SU-DHL-6 (cell line): ENCODE measurements around the gene SIRT5.

Source experiments
- H2AFZ ChIP-seq: fragments of 200-600 bp; sonication (generic); 2 replicates; pipeline ENCODE4 v1.6.1; 2014; ENCODE audit warnings: low read depth, mild to moderate bottlenecking, moderate library complexity, mixed read lengths, antibody characterized with exemption, low read length; ENCODE audit not compliant: severe bottlenecking
- H3F3A ChIP-seq: fragments of 200-600 bp; shearing (Covaris generic); 2 replicates; pipeline ENCODE4 v1.6.0; 2016; ENCODE audit warnings: antibody characterized with exemption, mild to moderate bottlenecking; ENCODE audit not compliant: insufficient read depth
- H3K27ac ChIP-seq: fragments of 200-600 bp; sonication (generic); 2 replicates; pipeline ENCODE4 v1.5.1; 2016; ENCODE audit warnings: low read depth, mild to moderate bottlenecking, low read length, moderate library complexity, mixed read lengths
- H3K27me3 ChIP-seq: fragments of 200-600 bp; sonication (generic), shearing (Covaris generic); 2 replicates; pipeline ENCODE4 v1.6.0; 2014; ENCODE audit warnings: mild to moderate bottlenecking, low read length
- H3K36me3 ChIP-seq: fragments of 200-600 bp; sonication (generic); 2 replicates; pipeline ENCODE4 v1.6.1; 2014; ENCODE audit warnings: mild to moderate bottlenecking, low read length, mixed read lengths
- H3K4me2 ChIP-seq: fragments of 300-600, 200-600 bp; shearing (Covaris generic), sonication (generic); 2 replicates; pipeline ENCODE4 v1.6.0; 2014; ENCODE audit warnings: low read length, low read depth, mild to moderate bottlenecking; ENCODE audit not compliant: poor library complexity, severe bottlenecking
- H3K4me3 ChIP-seq: fragments of 200-600 bp; sonication (generic); 2 replicates; pipeline ENCODE4 v1.5.1; 2014; ENCODE audit warnings: antibody characterized with exemption, low read length, mild to moderate bottlenecking, mixed read lengths; ENCODE audit not compliant: insufficient read depth, poor library complexity, severe bottlenecking
- H3K79me2 ChIP-seq: fragments of 200-600 bp; sonication (generic); 2 replicates; pipeline ENCODE4 v1.6.1; 2014; ENCODE audit warnings: mild to moderate bottlenecking, low read length, moderate library complexity; ENCODE audit not compliant: insufficient read depth
- H3K9ac ChIP-seq: fragments of 200-600 bp; sonication (generic); 2 replicates; pipeline ENCODE4 v1.7.0; 2014; ENCODE audit warnings: mild to moderate bottlenecking, low read length
- H3K9me2 ChIP-seq: fragments of 200-600 bp; sonication (generic); replicated peaks from 2 replicates; pipeline ENCODE4 v1.6.1; 2014; ENCODE audit warnings: low read length; ENCODE audit not compliant: insufficient read depth
- H3K9me3 ChIP-seq: fragments of 200-600 bp; sonication (generic); 2 replicates; pipeline ENCODE4 v1.6.1; 2014; ENCODE audit warnings: low read length, mixed read lengths; ENCODE audit not compliant: insufficient read depth
- H4K20me1 ChIP-seq: fragments of 200-600 bp; sonication (generic); 2 replicates; pipeline ENCODE4 v1.6.1; 2014; ENCODE audit warnings: low read depth, mild to moderate bottlenecking, antibody characterized with exemption, low read length, moderate library complexity, mixed read lengths
- EZH2phosphoT487 ChIP-seq: fragments of 200-600 bp; sonication (generic), shearing (Covaris generic); conservative IDR thresholded peaks from 2 replicates; pipeline ENCODE4 v1.6.1; 2018; ENCODE audit warnings: mild to moderate bottlenecking, antibody characterized with exemption, low read length, moderate library complexity, mixed read lengths
- TF ChIP-seq, protein P1 (sequence below): fragments of 200-600 bp; sonication (generic); IDR thresholded peaks from one replicate; pipeline ENCODE4 v1.5.1; 2017; ENCODE audit warnings: antibody characterized with exemption, mild to moderate bottlenecking, low read length, moderate library complexity; ENCODE audit not compliant: insufficient read depth, poor library complexity, severe bottlenecking

SIRT5 gene

GRCh38 chr6:13535306-13535705 lies 39.1 kb upstream of the SIRT5 start:
- no peaks in the 10 kb centered on the region for H4K20me1 ChIP-seq
- no peak overlapping the region for H3K4me2 ChIP-seq
- H3F3A ChIP-seq = no peaks in the 10 kb centered on the region
- no peaks in the 10 kb centered on the region for H3K36me3 ChIP-seq
- H2AFZ ChIP-seq = no peak overlapping the region
- no peak overlapping the region for H3K9ac ChIP-seq
- no peaks in the 10 kb centered on the region for H3K9me3 ChIP-seq
- no peaks in the 10 kb centered on the region for H3K79me2 ChIP-seq
- no peak overlapping the region for H3K27ac ChIP-seq
- TF ChIP-seq, protein P1, sequence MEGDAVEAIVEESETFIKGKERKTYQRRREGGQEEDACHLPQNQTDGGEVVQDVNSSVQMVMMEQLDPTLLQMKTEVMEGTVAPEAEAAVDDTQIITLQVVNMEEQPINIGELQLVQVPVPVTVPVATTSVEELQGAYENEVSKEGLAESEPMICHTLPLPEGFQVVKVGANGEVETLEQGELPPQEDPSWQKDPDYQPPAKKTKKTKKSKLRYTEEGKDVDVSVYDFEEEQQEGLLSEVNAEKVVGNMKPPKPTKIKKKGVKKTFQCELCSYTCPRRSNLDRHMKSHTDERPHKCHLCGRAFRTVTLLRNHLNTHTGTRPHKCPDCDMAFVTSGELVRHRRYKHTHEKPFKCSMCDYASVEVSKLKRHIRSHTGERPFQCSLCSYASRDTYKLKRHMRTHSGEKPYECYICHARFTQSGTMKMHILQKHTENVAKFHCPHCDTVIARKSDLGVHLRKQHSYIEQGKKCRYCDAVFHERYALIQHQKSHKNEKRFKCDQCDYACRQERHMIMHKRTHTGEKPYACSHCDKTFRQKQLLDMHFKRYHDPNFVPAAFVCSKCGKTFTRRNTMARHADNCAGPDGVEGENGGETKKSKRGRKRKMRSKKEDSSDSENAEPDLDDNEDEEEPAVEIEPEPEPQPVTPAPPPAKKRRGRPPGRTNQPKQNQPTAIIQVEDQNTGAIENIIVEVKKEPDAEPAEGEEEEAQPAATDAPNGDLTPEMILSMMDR = no peak
- TF ChIP-seq EZH2phosphoT487 = no peak
- no peaks in the 10 kb centered on the region for H3K27me3 ChIP-seq
- H3K4me3 ChIP-seq = no peak overlapping the region
- no peaks in the 10 kb centered on the region for H3K9me2 ChIP-seq

DNA sequence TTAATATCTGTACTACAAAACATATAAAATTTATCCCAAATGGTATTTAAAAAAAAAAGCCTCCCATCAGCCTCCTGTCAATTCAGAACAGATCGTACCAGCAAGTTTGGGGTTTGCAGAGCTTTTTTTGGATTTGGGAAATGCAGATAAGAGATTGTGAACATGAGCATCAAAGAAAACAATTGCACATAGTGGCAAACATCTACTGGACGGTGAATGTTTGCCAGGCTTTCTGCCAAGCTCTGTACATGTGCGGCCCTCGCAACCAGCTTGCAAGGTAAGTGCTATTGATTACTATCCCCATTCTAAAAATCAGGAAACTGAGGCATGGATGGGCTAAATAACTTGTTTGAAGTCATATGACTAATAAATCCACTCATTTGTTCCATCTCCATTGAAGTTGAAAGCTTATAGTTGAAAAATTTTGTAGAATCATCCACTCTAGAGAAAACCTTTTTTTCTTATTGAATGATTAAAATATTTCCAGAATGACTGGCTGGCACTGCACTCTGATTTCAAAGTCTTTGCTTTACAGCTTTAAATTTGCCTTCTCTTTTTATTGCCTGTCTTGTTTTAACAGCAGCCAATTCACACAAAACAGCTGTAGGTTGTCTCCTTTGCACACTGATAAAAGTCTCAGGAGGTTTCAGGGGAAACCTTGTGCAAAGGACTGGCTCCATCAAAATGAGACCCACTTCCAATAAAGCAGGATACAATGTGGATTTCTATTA lies 37.4 kb upstream of the SIRT5 start:
- H2AFZ ChIP-seq = no peak overlapping the region
- H3K4me2 ChIP-seq = no peak overlapping the region
- H3K4me3 ChIP-seq = no peak overlapping the region
- no peaks in the 10 kb centered on the region for H4K20me1 ChIP-seq
- no peaks in the 10 kb centered on the region for H3K27me3 ChIP-seq
- TF ChIP-seq, protein P1 = no peak
- TF ChIP-seq EZH2phosphoT487 = no peak
- H3K9me3 ChIP-seq = no peaks in the 10 kb centered on the region
- H3K9me2 ChIP-seq = no peaks in the 10 kb centered on the region
- no peak overlapping the region for H3K9ac ChIP-seq
- no peak overlapping the region for H3K27ac ChIP-seq
- no peaks in the 10 kb centered on the region for H3K79me2 ChIP-seq
- H3F3A ChIP-seq = no peaks in the 10 kb centered on the region
- H3K36me3 ChIP-seq = no peaks in the 10 kb centered on the region

DNA sequence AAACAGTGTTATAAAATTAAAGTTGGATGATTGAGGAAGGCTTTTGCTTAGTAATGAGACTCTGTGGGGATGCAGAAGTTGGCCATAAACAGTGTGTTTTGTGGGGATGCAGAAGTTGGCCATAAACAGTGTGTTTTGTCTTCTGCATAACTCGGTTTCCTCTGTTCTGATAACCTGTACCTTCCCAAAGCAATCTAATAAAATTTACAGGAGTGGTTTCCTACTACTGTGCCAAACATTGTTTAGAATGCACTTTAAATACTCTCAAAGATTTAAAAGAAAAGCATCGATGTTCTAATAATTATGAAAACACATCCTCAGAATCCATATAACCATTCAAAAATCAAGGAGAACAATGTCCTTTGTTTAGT lies 36.9 kb upstream of the SIRT5 start:
- Histone ChIP-seq H2AFZ (no peak overlapping the region), H3K27me3 (no peaks in the 10 kb centered on the region), H3K4me3 (no peak overlapping the region), H3K36me3 (no peaks in the 10 kb centered on the region), H3K27ac (no peak overlapping the region), H3F3A (no peaks in the 10 kb centered on the region), H3K4me2 (no peak overlapping the region), H3K9me3 (no peaks in the 10 kb centered on the region), H3K9ac (no peak overlapping the region), H3K9me2 (no peaks in the 10 kb centered on the region), H4K20me1 (no peaks in the 10 kb centered on the region), H3K79me2 (no peaks in the 10 kb centered on the region)
- 0 out of 2 replicates have a peak, but pooled peaks have one; percentile 59 for TF ChIP-seq EZH2phosphoT487
- TF ChIP-seq, protein P1 = no peak
